K562 (cell line): ENCODE measurements around the gene CHRM4. TPM values are rescaled to one million over a fixed set of nuclear protein-coding genes. Genes with fewer than 3 reads are reported as not detected.

ENCODE experiments used
- BRF1 ChIP-seq: IDR thresholded peaks from 3 replicates; pipeline ENCODE4 v1.6.1; 2011; ENCODE audit warnings: borderline replicate concordance, mild to moderate bottlenecking; ENCODE audit not compliant: insufficient read length; ENCODE audit errors: extremely low read depth
- CBX8 ChIP-seq: fragments of 200-600 bp; sonication (generic); IDR thresholded peaks from 2 replicates; pipeline ENCODE4 v1.6.1; 2012; ENCODE audit warnings: borderline replicate concordance, mixed run types, low read depth, mild to moderate bottlenecking, moderate library complexity, mixed read lengths, low read length, control low read depth, inconsistent platforms; ENCODE audit not compliant: poor library complexity, severe bottlenecking; ENCODE audit errors: extremely low read depth
- CCNT2 ChIP-seq: IDR thresholded peaks from 2 replicates; pipeline ENCODE4 v1.6.1; 2011; ENCODE audit warnings: borderline replicate concordance, low read depth, mild to moderate bottlenecking, moderate library complexity, mixed read lengths, low read length; ENCODE audit not compliant: insufficient read length; ENCODE audit errors: extremely low read depth
- DNMT1 ChIP-seq: fragments of 450-650 bp; IDR thresholded peaks from 2 replicates; pipeline ENCODE4 v1.6.1; 2016; ENCODE audit warnings: antibody characterized with exemption, mild to moderate bottlenecking
- E2F3 ChIP-seq: fragments of 250-450 bp; sonication (Bioruptor Pico); IDR thresholded peaks from 2 replicates; pipeline ENCODE4 v1.4.0; 2020; ENCODE audit warnings: mild to moderate bottlenecking
- FOSL1 ChIP-seq: fragments of 200-800 bp; sonication (Bioruptor generic); conservative IDR thresholded peaks from 2 replicates; pipeline ENCODE4 v1.6.1; 2016; ENCODE audit warnings: missing genetic modification characterization, missing compliant biosample characterization
- GTF2A2 ChIP-seq: IDR thresholded peaks from 2 replicates; pipeline ENCODE4 v1.6.1; 2016; ENCODE audit warnings: mild to moderate bottlenecking, missing genetic modification characterization, missing compliant biosample characterization
- HMG20A ChIP-seq: fragments of 450-650 bp; formaldehyde crosslinking; conservative IDR thresholded peaks from 2 replicates; pipeline ENCODE4 v1.4.0; 2020; ENCODE audit warnings: mild to moderate bottlenecking, mixed read lengths
- L3MBTL2 ChIP-seq: fragments of 450-650 bp; IDR thresholded peaks from 2 replicates; pipeline ENCODE4 v1.6.1; 2016; ENCODE audit warnings: mild to moderate bottlenecking, moderate library complexity
- MCM5 ChIP-seq: fragments of 450-650 bp; IDR thresholded peaks from 2 replicates; pipeline ENCODE4 v1.6.1; 2016; ENCODE audit warnings: low read depth
- NFATC3 ChIP-seq: fragments of 450-650 bp; IDR thresholded peaks from 2 replicates; pipeline ENCODE4 v1.6.1; 2017; ENCODE audit warnings: mild to moderate bottlenecking
- NR1H2 ChIP-seq: sonication (generic); formaldehyde crosslinking; IDR thresholded peaks from 2 replicates; pipeline ENCODE4 v1.4.0; 2020; ENCODE audit warnings: mild to moderate bottlenecking, missing genetic modification reagents
- POLR2B ChIP-seq: fragments of 450-650 bp; IDR thresholded peaks from 2 replicates; pipeline ENCODE4 v1.6.1; 2018; ENCODE audit warnings: low read depth; ENCODE audit not compliant: partially characterized antibody
- RUNX1 ChIP-seq: sonication (generic); IDR thresholded peaks from 2 replicates; pipeline ENCODE4 v1.6.1; 2016; ENCODE audit warnings: antibody characterized with exemption, low read depth
- SFPQ ChIP-seq: fragments of 200-400 bp; formaldehyde crosslinking; IDR thresholded peaks from 2 replicates; pipeline ENCODE4 v1.6.1; 2017; ENCODE audit warnings: mild to moderate bottlenecking, low read depth, low read length, moderate library complexity
- SMAD3 ChIP-seq: fragments of 450-650 bp; formaldehyde crosslinking; conservative IDR thresholded peaks from 2 replicates; pipeline ENCODE4 v1.4.0; 2020; ENCODE audit warnings: mild to moderate bottlenecking
- SMAD4 ChIP-seq: fragments of 250-450 bp; sonication (Bioruptor Pico); conservative IDR thresholded peaks from 2 replicates; pipeline ENCODE4 v1.8.0; 2021; ENCODE audit warnings: inconsistent platforms, mild to moderate bottlenecking, moderate library complexity
- SPI1 ChIP-seq: IDR thresholded peaks from 2 replicates; pipeline ENCODE4 v1.6.1; 2011; ENCODE audit warnings: low read depth, low read length, control low read depth, borderline replicate concordance
- SREBF2 ChIP-seq: sonication (generic); formaldehyde crosslinking; IDR thresholded peaks from 2 replicates; pipeline ENCODE4 v1.4.0; 2020; ENCODE audit warnings: mild to moderate bottlenecking, missing genetic modification reagents
- TCF7L2 ChIP-seq: fragments of 150-350 bp; IDR thresholded peaks from 2 replicates; pipeline ENCODE4 v1.6.1; 2016; ENCODE audit warnings: low read depth, mild to moderate bottlenecking, low read length, moderate library complexity
- VEZF1 ChIP-seq: fragments of 200-800 bp; sonication (Bioruptor generic); IDR thresholded peaks from 2 replicates; pipeline ENCODE4 v1.6.1; 2017; ENCODE audit warnings: missing genetic modification characterization, missing compliant biosample characterization
- YY1 ChIP-seq, 3 experiments: IDR thresholded peaks; 2 replicates each; pipeline ENCODE4 v1.6.1; 2011; ENCODE audit warnings: low read length in 2 of 3, mild to moderate bottlenecking in 2 of 3, moderate library complexity in 2 of 3, borderline replicate concordance in 1 of 3, control low read depth in 1 of 3, low read depth in 1 of 3; ENCODE audit not compliant: insufficient read depth in 3 of 3, insufficient replicate concordance in 2 of 3, control insufficient read depth in 1 of 3, insufficient read length in 1 of 3; ENCODE audit errors: extremely low read depth in 1 of 3
- ZC3H4 ChIP-seq: sonication (generic); formaldehyde crosslinking; IDR thresholded peaks from 2 replicates; pipeline ENCODE4 v1.9.0; 2021; ENCODE audit warnings: missing genetic modification reagents, borderline replicate concordance
- ZNF146 ChIP-seq: IDR thresholded peaks from one replicate; pipeline ENCODE4 v1.6.1; 2018; ENCODE audit warnings: missing compliant biosample characterization; ENCODE audit not compliant: unreplicated experiment
- polyA plus RNA-seq, 8 experiments: library from polyadenylated mRNA; depleted of rRNA in 4 of 8; stranded (reverse) in 5 of 8; unstranded in 3 of 8; fragments of >200 nt; fragmentation: Nextera tagmentation in 2 of 8; fragmentation: Illumina TruSeq in 1 of 8; extraction: Ambion mirVana in 2 of 8; extraction: Trizol in 1 of 8; gene quantifications; 2 replicates each; pipeline versions ENCODE4 v1.2.1 to v1.2.3, GENCODE V29; 2011 to 2014; ENCODE audit warnings: inconsistent platforms in 1 of 8, missing spikeins in 1 of 8
- total RNA-seq, 7 experiments: library from RNA; depleted of rRNA in 6 of 7; stranded (reverse); fragments of >200 nt in 6 of 7; fragmentation: Illumina TruSeq in 2 of 7; extraction: Trizol in 2 of 7; gene quantifications; 2 replicates each; pipeline versions ENCODE4 v1.2.1 to v1.2.3, GENCODE V29; 2011 to 2021; ENCODE audit warnings: low replicate concordance in 1 of 7
- TF ChIP-seq, protein P1 (sequence below): fragments of 450-650 bp; IDR thresholded peaks from 2 replicates; pipeline ENCODE4 v1.6.1; 2016; ENCODE audit warnings: missing biosample characterization, missing genetic modification characterization

The CHRM4 gene
- total and polyA plus RNA-seq, 9 of the 15 experiments (the other 6 are each of a cell fraction or from before 2014, with no cell fraction given) = 0.22 to 1.3 (median 0.40) TPM; not detected in 2

GRCh38 chr11:46363031-46363407 lies 28.6 kb downstream of the CHRM4 start (continued):
- TF ChIP-seq DNMT1 (no peak), CBX8 (no peak), SMAD3 (CRISPR knock-in tag) (0 out of 2 replicates have a peak, but pooled peaks have one; percentile 34), BRF1 (no peak), MCM5 (no peak), SFPQ (no peak), GTF2A2 (no peak), RUNX1 (no peak), FOSL1 (tag) (no peak), VEZF1 (CRISPR knock-in tag) (peak; percentile 41; the same call in 1 of the 2 replicates), ZNF146 (CRISPR knock-in tag) (no peak), TCF7L2 (no peak), SMAD4 (CRISPR knock-in tag) (peak; percentile 51; the same call in 1 of the 2 replicates), CCNT2 (no peak), HMG20A (CRISPR knock-in tag) (no peak), POLR2B (no peak), NFATC3 (no peak), SREBF2 (CRISPR knock-in tag) (no peak), L3MBTL2 (0 out of 2 replicates have a peak, but pooled peaks have one; percentile 26), NR1H2 (no peak), E2F3 (no peak; the same call in 1 of the 2 replicates), YY1 (IDR thresholded peaks at IDR 0.05; ENCODE audit: borderline replicate concordance in 1 of 3, control insufficient read depth in 1 of 3, extremely low read depth in 1 of 3, insufficient read depth in 3 of 3, insufficient read length in 1 of 3, insufficient replicate concordance in 2 of 3, low read depth in 1 of 3, low read length in 2 of 3) (peak in 1 of 3 experiments; percentile 18), SPI1 (peak; percentile 32; the same call in 1 of the 2 replicates), ZC3H4 (CRISPR knock-in tag) (no peak)
- TF ChIP-seq, protein P1, sequence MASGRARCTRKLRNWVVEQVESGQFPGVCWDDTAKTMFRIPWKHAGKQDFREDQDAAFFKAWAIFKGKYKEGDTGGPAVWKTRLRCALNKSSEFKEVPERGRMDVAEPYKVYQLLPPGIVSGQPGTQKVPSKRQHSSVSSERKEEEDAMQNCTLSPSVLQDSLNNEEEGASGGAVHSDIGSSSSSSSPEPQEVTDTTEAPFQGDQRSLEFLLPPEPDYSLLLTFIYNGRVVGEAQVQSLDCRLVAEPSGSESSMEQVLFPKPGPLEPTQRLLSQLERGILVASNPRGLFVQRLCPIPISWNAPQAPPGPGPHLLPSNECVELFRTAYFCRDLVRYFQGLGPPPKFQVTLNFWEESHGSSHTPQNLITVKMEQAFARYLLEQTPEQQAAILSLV (tag) = no peak
